Osteoblast (primary cell): Measurements from ENCODE around the gene C2orf72. TPM values are rescaled to one million over a fixed set of nuclear protein-coding genes. Genes with fewer than 3 reads are reported as not detected.
"Not testable (repeated sequence)": the region's sequence is repeated elsewhere in the genome, so short reads cannot be mapped to it uniquely, and the experiment has no call there.

ENCODE experiments used
- DNase-seq: peaks from one replicate; pipeline ENCODE4 v3.0.0; 2011; ENCODE audit warnings: low spot score, mixed read lengths; ENCODE audit not compliant: insufficient read length; ENCODE audit errors: missing footprints
- H2AFZ ChIP-seq: 2 replicates; pipeline ENCODE4 v1.6.0; 2011; ENCODE audit warnings: mild to moderate bottlenecking, low read length
- H3K27ac ChIP-seq: 2 replicates; pipeline ENCODE4 v1.5.1; 2011; ENCODE audit warnings: mild to moderate bottlenecking, low read depth, low read length, moderate library complexity
- H3K27me3 ChIP-seq: 2 replicates; pipeline ENCODE4 v1.6.0; 2012; ENCODE audit warnings: mild to moderate bottlenecking, control low read depth, inconsistent platforms, low read length, moderate library complexity; ENCODE audit not compliant: insufficient read depth
- H3K36me3 ChIP-seq: 2 replicates; pipeline ENCODE4 v1.5.1; 2011; ENCODE audit warnings: mild to moderate bottlenecking, low read length, control low read depth, moderate library complexity; ENCODE audit not compliant: insufficient read depth
- H3K4me1 ChIP-seq: 2 replicates; pipeline ENCODE4 v1.5.1; 2011; ENCODE audit warnings: mild to moderate bottlenecking, low read length, control low read depth, moderate library complexity; ENCODE audit not compliant: insufficient read depth
- H3K4me2 ChIP-seq: 2 replicates; pipeline ENCODE4 v1.6.0; 2011; ENCODE audit warnings: mild to moderate bottlenecking, low read length; ENCODE audit not compliant: insufficient read depth
- H3K4me3 ChIP-seq: fragments of 200-600 bp; sonication (generic); 3 replicates; pipeline ENCODE4 v1.5.1; 2012; ENCODE audit warnings: mild to moderate bottlenecking, low read length, inconsistent platforms; ENCODE audit not compliant: insufficient read depth
- H3K79me2 ChIP-seq: 2 replicates; pipeline ENCODE4 v1.6.0; 2012; ENCODE audit warnings: mild to moderate bottlenecking, low read length, control low read depth, inconsistent platforms; ENCODE audit not compliant: insufficient read depth
- H3K9me3 ChIP-seq: 2 replicates; pipeline ENCODE4 v1.5.1; 2011; ENCODE audit warnings: low read depth, low read length, control low read depth
- H4K20me1 ChIP-seq: 2 replicates; pipeline ENCODE4 v1.6.0; 2012; ENCODE audit warnings: mild to moderate bottlenecking, low read length, control low read depth; ENCODE audit not compliant: insufficient read depth
- CTCF ChIP-seq: IDR thresholded peaks from 2 replicates; pipeline ENCODE4 v1.5.1; 2011; ENCODE audit warnings: mild to moderate bottlenecking, low read depth, low read length, moderate library complexity; ENCODE audit errors: extremely low read depth
- total RNA-seq: library from RNA; depleted of rRNA; stranded (reverse); fragments of >200 nt; gene quantifications from 2 replicates; pipeline ENCODE4 v1.2.3, GENCODE V29; 2012

Gene C2orf72
- total RNA-seq, 1 donor, result not detected

GRCh38 chr2:231059756-231060155 lies 22.4 kb downstream of the C2orf72 start:
- no peaks in the 10 kb centered on the region for H3K27me3 ChIP-seq

GRCh38 chr2:231062776-231063175 lies 25.5 kb downstream of the C2orf72 start:
- H3K4me3 ChIP-seq, result no peak overlapping the region
- H3K36me3 ChIP-seq, result peaks cover 62% of the 10 kb centered on the region

More at GRCh38 chr2:231059756-231060155, 22.4 kb downstream of the C2orf72 start:
- H3K4me3 ChIP-seq, result no peak overlapping the region
- peaks cover 37% of the 10 kb centered on the region for H3K36me3 ChIP-seq
- H3K4me1 ChIP-seq, result peaks cover 28% of the 10 kb centered on the region
- H2AFZ ChIP-seq, result no peak overlapping the region
- H4K20me1 ChIP-seq, result peaks cover 35% of the 10 kb centered on the region
- H3K27ac ChIP-seq, result peak overlapping the region; percentile 66
- peak; percentile 57 for DNase-seq
- no peaks in the 10 kb centered on the region for H3K9me3 ChIP-seq
- peaks cover 81% of the 10 kb centered on the region for H3K79me2 ChIP-seq
- H3K4me2 ChIP-seq, result peak overlapping the region; percentile 99
- no peak for TF ChIP-seq CTCF

GRCh38 chr2:231063347-231063746 lies 26.0 kb downstream of the C2orf72 start:
- H3K27me3 ChIP-seq, result no peaks in the 10 kb centered on the region
- no peak overlapping the region for H3K4me3 ChIP-seq
- H2AFZ ChIP-seq, result no peak overlapping the region
- H3K27ac ChIP-seq, result no peak overlapping the region
- peaks cover 23% of the 10 kb centered on the region for H3K4me1 ChIP-seq
- peaks cover 81% of the 10 kb centered on the region for H3K79me2 ChIP-seq
- peaks cover 67% of the 10 kb centered on the region for H3K36me3 ChIP-seq
- TF ChIP-seq CTCF, result no peak
- H3K4me2 ChIP-seq, result no peak overlapping the region
- H3K9me3 ChIP-seq, result no peaks in the 10 kb centered on the region
- DNase-seq, result no peak
- peaks cover 33% of the 10 kb centered on the region for H4K20me1 ChIP-seq

More at GRCh38 chr2:231062776-231063175, 25.5 kb downstream of the C2orf72 start:
- DNase-seq, result no peak
- peaks cover 83% of the 10 kb centered on the region for H3K79me2 ChIP-seq
- no peaks in the 10 kb centered on the region for H3K9me3 ChIP-seq
- TF ChIP-seq CTCF, result no peak
- H3K4me2 ChIP-seq, result no peak overlapping the region
- H4K20me1 ChIP-seq, result peaks cover 31% of the 10 kb centered on the region
- no peaks in the 10 kb centered on the region for H3K27me3 ChIP-seq
- peaks cover 24% of the 10 kb centered on the region for H3K4me1 ChIP-seq
- H3K27ac ChIP-seq, result no peak overlapping the region
- H2AFZ ChIP-seq, result no peak overlapping the region

- Histone ChIP-seq H2AFZ (no peak overlapping the region), H3K9me3 (no peaks in the 10 kb centered on the region), H3K4me1 (peaks cover 15% of the 10 kb centered on the region), H3K4me2 (no peak overlapping the region), H3K79me2 (peaks cover 55% of the 10 kb centered on the region), H3K4me3 (no peak overlapping the region), H3K27me3 (no peaks in the 10 kb centered on the region), H3K36me3 (peaks cover 80% of the 10 kb centered on the region), H4K20me1 (peaks cover 9% of the 10 kb centered on the region), H3K27ac (no peak overlapping the region)
- TF ChIP-seq CTCF, result no peak
- no peak for DNase-seq
These were observed 28.6 kb downstream of the C2orf72 start for GRCh38 chr2:231065966-231066365.

- not testable (repeated sequence) for H4K20me1 ChIP-seq, H2AFZ ChIP-seq, H3K27ac ChIP-seq, DNase-seq, H3K27me3 ChIP-seq, H3K9me3 ChIP-seq, H3K4me3 ChIP-seq, H3K4me2 ChIP-seq
- Histone ChIP-seq H3K79me2 (peaks cover 41% of the 10 kb centered on the region), H3K4me1 (peaks cover 15% of the 10 kb centered on the region), H3K36me3 (peaks cover 80% of the 10 kb centered on the region)
These were observed 30.2 kb downstream of the C2orf72 start for GRCh38 chr2:231067531-231067930.
